ENCODE measurements around the gene TMEFF2. TPM values are rescaled to one million over a fixed set of nuclear protein-coding genes. Genes with fewer than 3 reads are reported as not detected.

TMEFF2 gene
- total and polyA plus RNA-seq, 10 of the 15 experiments (the other 5 are each of a cell fraction or from before 2014, with no cell fraction given) = not detected

- Histone ChIP-seq H3K27ac (ENCODE audit: control insufficient read depth, insufficient read depth) (no peak overlapping the region), H3K36me3 (ENCODE audit: control insufficient read depth in 2 of 2, insufficient read depth in 2 of 2, low read length in 1 of 2) (no peaks in the 10 kb centered on the region), H3K4me3 (no peak overlapping the region), H4K20me1 (ENCODE audit: control insufficient read depth, insufficient read depth) (no peaks in the 10 kb centered on the region), H3K4me2 (ENCODE audit: control insufficient read depth, insufficient read depth) (no peak overlapping the region), H2AFZ (ENCODE audit: control insufficient read depth, low read depth, low read length) (no peak overlapping the region), H3K9ac (ENCODE audit: control insufficient read depth, insufficient read depth, low read length) (no peak overlapping the region), H3K27me3 (replicated peaks in 1 of 2; ENCODE audit: control insufficient read depth in 2 of 2, insufficient read depth in 2 of 2, low read length in 1 of 2) (no peaks in the 10 kb centered on the region), H3K9me3 (replicated peaks; ENCODE audit: control insufficient read depth, insufficient read depth, low read length) (no peaks in the 10 kb centered on the region), H3K79me2 (ENCODE audit: control insufficient read depth, insufficient read depth, low read length) (no peaks in the 10 kb centered on the region), H3K4me1 (ENCODE audit: control insufficient read depth, insufficient read depth, low read length) (no peaks in the 10 kb centered on the region)
- ChIA-PET RAD21 (ENCODE audit: unreplicated experiment) (no interaction called here), SMC1A (ENCODE audit: uncharacterized antibody, unreplicated experiment) (no interaction called here), POLR2A (no interaction called here), CTCF (interaction anchor here (0.9 kb wide), 1 partner anchor 167 kb away, joined by 5 read pairs; no protein-coding TSS in a partner anchor)
- TF ChIP-seq CBFB (IDR thresholded peaks at IDR 0.05; ENCODE audit: low read depth) = no peak
- TF ChIP-seq EP300 (IDR thresholded peaks at IDR 0.05; ENCODE audit: borderline replicate concordance in 1 of 2, control insufficient read depth in 1 of 2, low read depth in 2 of 2, low read length in 2 of 2) = no peak
- TF ChIP-seq ETV6 (conservative IDR thresholded peaks at IDR 0.05 in 1 of 2, IDR thresholded peaks at IDR 0.05 in 1 of 2; ENCODE audit: borderline replicate concordance in 1 of 2, low read depth in 1 of 2) = no peak
- no peak for TF ChIP-seq SPI1 (IDR thresholded peaks at IDR 0.05; ENCODE audit: borderline replicate concordance, insufficient read depth, low read depth, low read length)
- TF ChIP-seq RUNX3 (IDR thresholded peaks at IDR 0.05; ENCODE audit: low read length) = no peak
- no peak for TF ChIP-seq GABPA (IDR thresholded peaks at IDR 0.05; ENCODE audit: low read depth)
- TF ChIP-seq MEF2A (IDR thresholded peaks at IDR 0.05; ENCODE audit: insufficient read depth, low read depth, low read length) = no peak
- TF ChIP-seq ATF3 (IDR thresholded peaks at IDR 0.05; ENCODE audit: borderline replicate concordance, extremely low read depth, low read depth, low read length) = no peak
- no peak for TF ChIP-seq CEBPB (IDR thresholded peaks at IDR 0.05; ENCODE audit: borderline replicate concordance in 1 of 2, low read depth in 2 of 2, low read length in 2 of 2)
- no peak for TF ChIP-seq TAF1 (IDR thresholded peaks at IDR 0.05; ENCODE audit: borderline replicate concordance, low read depth, low read length)
- no peak for TF ChIP-seq ZNF384 (IDR thresholded peaks at IDR 0.05; ENCODE audit: borderline replicate concordance, low read depth, low read length)
- TF ChIP-seq NKRF (conservative IDR thresholded peaks at IDR 0.05) = no peak
- TF ChIP-seq NFXL1 (IDR thresholded peaks at IDR 0.05; ENCODE audit: borderline replicate concordance) = no peak
- no peak for TF ChIP-seq SMC3 (IDR thresholded peaks at IDR 0.05; ENCODE audit: borderline replicate concordance, low read length)
- no peak for TF ChIP-seq HSF1 (IDR thresholded peaks at IDR 0.05; ENCODE audit: low read depth, low read length)
- no peak for TF ChIP-seq NRF1 (conservative IDR thresholded peaks at IDR 0.05; ENCODE audit: low read depth, low read length)
- no TSS peak for BruUV-seq (replicated peaks)
- FAIRE-seq (no peak), DNase-seq (ENCODE audit: low read depth, low spot score) (no peak), ATAC-seq (peak; percentile 39)
- in situ Hi-C loops (cut with MboI) (no loop called here), intact Hi-C loops (cut with micrococcal nuclease; ENCODE audit: unreplicated experiment) (no loop called here)
- 0% methylated on average over 3 of the region's 3 CpGs for WGBS (ENCODE audit: insufficient coverage, insufficient replicate concordance, low lambda C conversion rate, missing lambda C conversion rate)
These were observed 158.8 kb downstream of the TMEFF2 start for GRCh38 chr2:192035731-192036442.
